Retinal pigment epithelial cell (primary cell): ENCODE results near the gene MPPED2.
A peak's percentile ranks its signal among the peaks of the same experiment; 100 is the strongest.

ENCODE experiments used
- DNase-seq: peaks from one replicate; pipeline ENCODE4 v3.0.0-alpha.2; 2010; ENCODE audit warnings: low read depth
- H3K4me3 ChIP-seq: 2 replicates; pipeline ENCODE4 v1.5.1; 2011; ENCODE audit warnings: mild to moderate bottlenecking, low read length, control low read depth, moderate library complexity
- TF ChIP-seq, protein P1 (sequence below): conservative IDR thresholded peaks from 2 replicates; pipeline ENCODE4 v1.5.1; 2011; ENCODE audit warnings: low read depth, low read length, control low read depth, inconsistent platforms

MPPED2 gene

GRCh38 chr11:30489511-30489910 is 96.6 kb downstream of the MPPED2 start:
- DNase-seq: no peak
- TF ChIP-seq, protein P1, sequence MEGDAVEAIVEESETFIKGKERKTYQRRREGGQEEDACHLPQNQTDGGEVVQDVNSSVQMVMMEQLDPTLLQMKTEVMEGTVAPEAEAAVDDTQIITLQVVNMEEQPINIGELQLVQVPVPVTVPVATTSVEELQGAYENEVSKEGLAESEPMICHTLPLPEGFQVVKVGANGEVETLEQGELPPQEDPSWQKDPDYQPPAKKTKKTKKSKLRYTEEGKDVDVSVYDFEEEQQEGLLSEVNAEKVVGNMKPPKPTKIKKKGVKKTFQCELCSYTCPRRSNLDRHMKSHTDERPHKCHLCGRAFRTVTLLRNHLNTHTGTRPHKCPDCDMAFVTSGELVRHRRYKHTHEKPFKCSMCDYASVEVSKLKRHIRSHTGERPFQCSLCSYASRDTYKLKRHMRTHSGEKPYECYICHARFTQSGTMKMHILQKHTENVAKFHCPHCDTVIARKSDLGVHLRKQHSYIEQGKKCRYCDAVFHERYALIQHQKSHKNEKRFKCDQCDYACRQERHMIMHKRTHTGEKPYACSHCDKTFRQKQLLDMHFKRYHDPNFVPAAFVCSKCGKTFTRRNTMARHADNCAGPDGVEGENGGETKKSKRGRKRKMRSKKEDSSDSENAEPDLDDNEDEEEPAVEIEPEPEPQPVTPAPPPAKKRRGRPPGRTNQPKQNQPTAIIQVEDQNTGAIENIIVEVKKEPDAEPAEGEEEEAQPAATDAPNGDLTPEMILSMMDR: no peak
- no peak overlapping the region for H3K4me3 ChIP-seq

GRCh38 chr11:30489076-30489475 is 97.1 kb downstream of the MPPED2 start:
- DNase-seq: no peak
- TF ChIP-seq, protein P1: no peak
- no peak overlapping the region for H3K4me3 ChIP-seq

DNA sequence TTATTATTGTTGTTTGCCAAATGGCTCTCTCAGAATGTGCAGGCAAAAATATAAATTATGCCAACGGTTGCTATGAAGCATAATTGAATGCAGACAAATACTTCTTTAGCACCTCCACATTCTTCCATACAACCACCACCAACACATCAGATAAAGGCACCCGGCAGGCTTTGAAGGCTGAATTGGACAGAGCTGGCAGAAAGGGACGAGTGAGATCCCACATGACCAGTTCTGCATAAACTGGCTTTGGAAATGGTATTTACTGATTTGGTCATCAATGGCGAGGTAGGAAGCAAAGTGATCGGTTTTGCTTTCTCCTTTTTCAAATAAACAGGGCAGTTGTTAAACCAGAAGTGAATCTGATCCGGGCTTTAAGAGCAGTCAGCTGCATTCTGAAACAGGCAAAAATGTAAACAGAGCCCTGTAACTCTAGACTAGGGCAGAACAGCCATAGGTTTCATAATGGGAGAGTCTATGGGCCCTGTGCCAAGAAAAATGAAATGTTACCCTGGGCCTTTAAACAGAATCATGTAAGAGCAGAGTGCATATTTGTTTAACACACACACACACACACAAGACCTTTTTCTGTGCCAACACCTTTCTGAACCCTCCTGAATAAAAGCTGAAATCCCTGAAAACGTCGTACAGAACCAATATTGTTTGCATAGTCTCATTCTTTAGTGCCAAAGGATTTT is 97.7 kb downstream of the MPPED2 start:
- TF ChIP-seq, protein P1: no peak
- peak; percentile 46 for DNase-seq
- peak overlapping the region; percentile 12 for H3K4me3 ChIP-seq

GRCh38 chr11:30487200-30487898 is 98.8 kb downstream of the MPPED2 start:
- H3K4me3 ChIP-seq: no peak overlapping the region
- DNase-seq: no peak
- TF ChIP-seq, protein P1: no peak

GRCh38 chr11:30485756-30486155 is 100.4 kb downstream of the MPPED2 start:
- DNase-seq: no peak
- H3K4me3 ChIP-seq: no peak overlapping the region
- TF ChIP-seq, protein P1: no peak

DNA sequence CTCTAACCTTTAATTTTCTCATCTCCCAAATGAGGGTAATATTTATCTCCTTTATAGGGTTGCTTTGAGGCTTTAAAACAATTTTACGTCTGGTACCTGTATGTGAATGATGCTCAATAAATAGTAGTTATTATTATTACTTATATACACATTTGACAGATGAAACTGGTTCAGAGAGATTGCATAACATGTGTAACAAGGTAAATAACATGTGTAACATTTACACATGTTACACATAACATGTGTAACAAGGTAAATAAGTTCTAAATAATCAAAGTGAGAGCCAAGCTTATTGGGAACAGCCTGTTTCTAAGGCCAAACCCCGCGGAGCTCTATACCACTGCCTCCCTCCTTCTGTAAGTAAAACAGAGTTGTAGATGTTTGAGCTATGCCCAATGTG is 100.9 kb downstream of the MPPED2 start:
- H3K4me3 ChIP-seq: no peak overlapping the region
- DNase-seq: no peak
- TF ChIP-seq, protein P1: no peak

DNA sequence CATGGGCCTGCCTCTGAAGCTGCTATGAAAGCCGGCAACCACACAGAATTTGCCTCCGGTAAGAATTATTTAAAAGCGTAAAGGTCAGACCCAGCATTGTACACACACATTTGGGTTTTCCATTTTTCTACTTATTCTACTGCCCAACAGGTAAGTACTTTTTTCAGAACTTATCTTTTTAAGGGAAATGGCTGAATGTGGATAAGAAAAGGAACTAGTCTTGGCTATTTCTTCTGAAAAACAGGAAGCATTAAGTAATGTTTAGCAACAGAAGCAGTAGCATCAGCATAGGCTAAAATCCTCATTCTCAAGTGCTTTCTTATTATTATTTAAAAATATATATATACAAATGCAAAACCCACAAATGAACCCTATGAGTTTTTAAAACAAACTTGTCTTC is 103.1 kb downstream of the MPPED2 start:
- DNase-seq: no peak

More for the DNA sequence above, 103.1 kb downstream of the MPPED2 start:
- TF ChIP-seq, protein P1: no peak
- no peak overlapping the region for H3K4me3 ChIP-seq
